ENCODE data around the gene CXCL8. TPM values are rescaled to one million over a fixed set of nuclear protein-coding genes. Genes with fewer than 3 reads are reported as not detected.

The CXCL8 gene
- total RNA-seq, 3 donors from 2014 or later (not counting 1 experiment from before 2014, with no cell fraction given) = 59.5 to 460 (median 81.1) TPM

- Histone ChIP-seq H3K27ac (ENCODE audit: low read length) (no peak overlapping the region), H3K4me3 (ENCODE audit: low read length) (no peak overlapping the region), H3K36me3 (ENCODE audit: control insufficient read depth, insufficient read depth, low read length) (no peaks in the 10 kb centered on the region), H3K27me3 (ENCODE audit: control insufficient read depth, insufficient read depth, low read length) (no peaks in the 10 kb centered on the region), H3K4me1 (ENCODE audit: control insufficient read depth, insufficient read depth, low read length) (no peaks in the 10 kb centered on the region), H3K9me3 (ENCODE audit: control insufficient read depth, insufficient read depth, low read length) (no peaks in the 10 kb centered on the region)
- DNase-seq (no peak), ATAC-seq (no peak)
- H3K27ac Mint-ChIP-seq = no peak overlapping the region
- no peak for TF ChIP-seq CTCF (IDR thresholded peaks at IDR 0.05)
- H3K4me3 Mint-ChIP-seq = no peak overlapping the region
- 94% methylated on average over 2 of the region's 4 CpGs for WGBS (ENCODE audit: insufficient coverage)
- H3K4me1 Mint-ChIP-seq = no peaks in the 10 kb centered on the region
- H3K9me3 Mint-ChIP-seq = peaks cover 5 to 7% of the 10 kb centered on the region in 2 donors
- no peaks in the 10 kb centered on the region for H3K27me3 Mint-ChIP-seq (ENCODE audit: low read depth in 2 of 2)
- peaks cover 8% of the 10 kb centered on the region for H3K36me3 Mint-ChIP-seq
- intact Hi-C loops (cut with micrococcal nuclease) = no loop called here
Observed at GRCh38 chr4:73723023-73723422, 17.3 kb upstream of the CXCL8 start.

DNA sequence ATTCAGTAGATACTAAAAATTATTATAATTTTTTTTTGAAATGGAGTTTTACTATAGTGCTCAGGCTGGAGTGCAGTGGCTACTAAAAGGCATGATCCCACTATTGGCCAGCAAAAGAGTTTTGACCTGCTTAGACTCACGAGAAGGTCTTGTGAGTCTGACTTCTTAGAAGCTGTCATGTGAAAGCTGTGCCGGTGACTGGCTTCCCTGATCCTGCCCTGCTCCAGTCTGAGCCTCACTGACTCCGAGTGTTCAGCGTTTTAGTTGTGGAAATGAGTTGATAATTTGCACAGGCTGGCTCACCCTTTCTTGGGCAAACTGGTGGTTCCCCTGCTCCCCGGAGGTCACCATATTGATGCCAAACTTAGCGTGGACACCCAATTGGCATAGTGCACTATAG, 16.4 kb upstream of the CXCL8 start:
- ATAC-seq (no peak), DNase-seq (no peak)
- TF ChIP-seq CTCF (IDR thresholded peaks at IDR 0.05) = no peak
- H3K9me3 ChIP-seq (ENCODE audit: control insufficient read depth, insufficient read depth, low read length) = no peaks in the 10 kb centered on the region
- intact Hi-C loops (cut with micrococcal nuclease) = no loop called here
- peaks cover 4 to 5% of the 10 kb centered on the region in 2 donors for H3K9me3 Mint-ChIP-seq
- no peaks in the 10 kb centered on the region for H3K27me3 ChIP-seq (ENCODE audit: control insufficient read depth, insufficient read depth, low read length)
- no peak overlapping the region for H3K27ac Mint-ChIP-seq
- no peak overlapping the region for H3K4me3 Mint-ChIP-seq
- no peaks in the 10 kb centered on the region for H3K4me1 ChIP-seq (ENCODE audit: control insufficient read depth, insufficient read depth, low read length)
- 91% methylated on average over 6 of the region's 6 CpGs for WGBS (ENCODE audit: insufficient coverage)
- H3K27ac ChIP-seq (ENCODE audit: low read length) = no peak overlapping the region
- H3K27me3 Mint-ChIP-seq (ENCODE audit: low read depth in 2 of 2) = no peaks in the 10 kb centered on the region
- H3K4me1 Mint-ChIP-seq = no peaks in the 10 kb centered on the region
- no peaks in the 10 kb centered on the region for H3K36me3 ChIP-seq (ENCODE audit: control insufficient read depth, insufficient read depth, low read length)
- no peak overlapping the region for H3K4me3 ChIP-seq (ENCODE audit: low read length)
- H3K36me3 Mint-ChIP-seq = no peaks in the 10 kb centered on the region

GRCh38 chr4:73725510-73725909, 14.9 kb upstream of the CXCL8 start:
- intact Hi-C loops (cut with micrococcal nuclease) = no loop called here
- H3K27ac ChIP-seq (ENCODE audit: low read length) = no peak overlapping the region
- Mint-ChIP-seq H3K36me3 (no peaks in the 10 kb centered on the region), H3K27ac (no peak overlapping the region), H3K27me3 (ENCODE audit: low read depth in 2 of 2) (no peaks in the 10 kb centered on the region), H3K9me3 (peaks cover 4 to 5% of the 10 kb centered on the region in 2 donors), H3K4me1 (no peaks in the 10 kb centered on the region), H3K4me3 (no peak overlapping the region)
- ATAC-seq (no peak), DNase-seq (no peak)
- no peaks in the 10 kb centered on the region for H3K4me1 ChIP-seq (ENCODE audit: control insufficient read depth, insufficient read depth, low read length)
- no peaks in the 10 kb centered on the region for H3K9me3 ChIP-seq (ENCODE audit: control insufficient read depth, insufficient read depth, low read length)
- H3K27me3 ChIP-seq (ENCODE audit: control insufficient read depth, insufficient read depth, low read length) = no peaks in the 10 kb centered on the region
- WGBS (ENCODE audit: insufficient coverage) = 92% methylated on average over 2 of the region's 4 CpGs
- TF ChIP-seq CTCF (IDR thresholded peaks at IDR 0.05) = no peak
- H3K36me3 ChIP-seq (ENCODE audit: control insufficient read depth, insufficient read depth, low read length) = no peaks in the 10 kb centered on the region
- no peak overlapping the region for H3K4me3 ChIP-seq (ENCODE audit: low read length)

DNA sequence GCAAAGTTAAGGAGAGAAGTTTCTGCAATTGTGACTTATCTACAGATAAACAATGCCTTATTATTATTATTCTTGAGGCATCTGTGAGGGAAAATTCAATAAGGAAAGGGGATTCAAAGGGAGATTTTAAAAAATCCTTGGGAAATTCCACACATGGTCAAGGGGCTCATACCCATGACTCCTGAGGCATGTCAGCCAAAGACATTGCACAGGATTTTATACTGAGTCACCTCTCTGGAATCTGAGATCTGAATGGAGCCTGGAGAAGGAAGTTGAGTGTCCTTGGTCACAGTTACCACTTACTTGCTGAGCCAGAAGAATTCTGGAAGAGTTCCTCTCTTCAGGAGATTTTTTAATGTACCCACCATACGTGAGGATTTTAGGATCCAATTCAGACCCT, 14.4 kb upstream of the CXCL8 start:
- no peaks in the 10 kb centered on the region for H3K36me3 Mint-ChIP-seq
- H3K4me1 Mint-ChIP-seq = no peaks in the 10 kb centered on the region
- Histone ChIP-seq H3K27me3 (ENCODE audit: control insufficient read depth, insufficient read depth, low read length) (no peaks in the 10 kb centered on the region), H3K9me3 (ENCODE audit: control insufficient read depth, insufficient read depth, low read length) (no peaks in the 10 kb centered on the region), H3K4me3 (ENCODE audit: low read length) (no peak overlapping the region), H3K36me3 (ENCODE audit: control insufficient read depth, insufficient read depth, low read length) (no peaks in the 10 kb centered on the region), H3K4me1 (ENCODE audit: control insufficient read depth, insufficient read depth, low read length) (no peaks in the 10 kb centered on the region), H3K27ac (ENCODE audit: low read length) (no peak overlapping the region)
- DNase-seq (no peak), ATAC-seq (no peak)
- H3K4me3 Mint-ChIP-seq = no peak overlapping the region
- no peak for TF ChIP-seq CTCF (IDR thresholded peaks at IDR 0.05)
- intact Hi-C loops (cut with micrococcal nuclease) = no loop called here
- H3K27ac Mint-ChIP-seq = no peak overlapping the region
- H3K27me3 Mint-ChIP-seq (ENCODE audit: low read depth in 2 of 2) = no peaks in the 10 kb centered on the region
- H3K9me3 Mint-ChIP-seq = peaks cover 2% of the 10 kb centered on the region in 2 donors
- 85% methylated on average over 1 of the region's 1 CpG for WGBS (ENCODE audit: insufficient coverage)
